ENCODE data around the gene MS4A8. TPM values are rescaled to one million over a fixed set of nuclear protein-coding genes. Genes with fewer than 3 reads are reported as not detected.
"Not testable (repeated sequence)": the region's sequence is repeated elsewhere in the genome, so short reads cannot be mapped to it uniquely, and the experiment has no call there.

MS4A8 gene
- total RNA-seq, 1 donor from 2014 or later: not detected

DNA sequence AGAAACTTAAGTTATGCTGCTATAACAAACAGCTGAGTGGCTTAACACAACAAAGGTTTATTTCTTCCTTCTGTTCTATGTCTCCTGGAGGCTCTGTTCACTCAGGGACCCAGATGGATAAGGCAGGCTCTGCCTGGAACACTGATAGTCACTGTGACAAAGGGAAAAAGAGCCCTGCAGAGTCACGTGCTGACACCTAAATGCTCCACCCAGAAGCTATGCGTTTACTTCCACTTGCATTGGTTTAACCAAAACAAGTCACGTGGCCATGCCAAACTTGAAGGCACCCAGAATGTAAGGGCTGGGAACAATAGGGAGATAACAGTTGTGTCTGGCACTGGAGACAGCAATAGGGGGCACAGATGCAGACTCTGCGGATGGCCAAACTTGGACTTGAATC lies 53.9 kb downstream of the MS4A8 start:
- Histone ChIP-seq H3K4me3 (no peak overlapping the region), H3K36me3 (no peaks in the 10 kb centered on the region), H3K27me3 (no peaks in the 10 kb centered on the region), H3K4me1 (no peaks in the 10 kb centered on the region), H3K9me3 (no peaks in the 10 kb centered on the region), H3K27ac (no peak overlapping the region)
- intact Hi-C loops (cut with DNase I): no loop called here
- no peak for TF ChIP-seq CTCF (IDR thresholded peaks at IDR 0.05)
- DNase-seq (ENCODE audit: low spot score in 2 of 2): no peak

DNA sequence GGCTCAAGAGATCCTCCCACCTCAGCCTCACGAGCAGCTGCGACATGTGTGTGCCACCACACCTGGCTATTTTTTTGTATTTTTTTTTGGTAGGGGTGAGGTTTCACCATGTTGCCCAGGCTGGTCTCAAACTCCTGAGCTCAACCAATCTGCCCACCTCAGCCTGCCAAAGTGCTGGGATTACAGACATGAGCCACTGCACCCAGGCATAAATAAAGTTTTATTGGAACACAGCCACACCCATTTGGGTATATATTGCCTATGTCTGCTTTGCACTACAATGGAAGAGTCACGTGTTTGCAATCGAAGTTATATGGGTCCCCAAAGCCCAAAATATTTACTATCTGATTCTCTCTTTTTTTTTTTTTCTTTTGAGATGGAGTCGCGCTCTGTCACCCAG lies 55.5 kb downstream of the MS4A8 start:
- Histone ChIP-seq H3K27me3 (no peaks in the 10 kb centered on the region), H3K4me1 (no peaks in the 10 kb centered on the region), H3K9me3 (no peaks in the 10 kb centered on the region), H3K27ac (no peak overlapping the region), H3K36me3 (no peaks in the 10 kb centered on the region), H3K4me3 (no peak overlapping the region)
- no peak for TF ChIP-seq CTCF (IDR thresholded peaks at IDR 0.05)
- intact Hi-C loops (cut with DNase I): no loop called here
- DNase-seq (ENCODE audit: low spot score in 2 of 2): no peak

GRCh38 chr11:60756307-60757032 lies 57.1 kb downstream of the MS4A8 start, which contains the start of gene MS4A15:
TSS of gene MS4A15 (plus strand) at chr11:60756867. CDS start at chr11:60763734, 6,867 bp downstream.
- DNase-seq (ENCODE audit: low spot score in 2 of 2): no peak
- Histone ChIP-seq H3K27me3 (no peaks in the 10 kb centered on the region), H3K27ac (no peak within 1 kb of the TSS), H3K4me1 (no peaks in the 10 kb centered on the region), H3K36me3 (no peaks in the 10 kb centered on the region), H3K9me3 (no peaks in the 10 kb centered on the region), H3K4me3 (no peak within 1 kb of the TSS)
- TF ChIP-seq CTCF (IDR thresholded peaks at IDR 0.05): no peak
- intact Hi-C loops (cut with DNase I): no loop called here

GRCh38 chr11:60757231-60757800 lies 57.9 kb downstream of the MS4A8 start:
- H3K4me1 ChIP-seq: no peaks in the 10 kb centered on the region
- H3K27me3 ChIP-seq: no peaks in the 10 kb centered on the region
- H3K4me3 ChIP-seq: no peak overlapping the region
- no peak for TF ChIP-seq CTCF (IDR thresholded peaks at IDR 0.05)
- no peaks in the 10 kb centered on the region for H3K36me3 ChIP-seq
- H3K27ac ChIP-seq: no peak overlapping the region
- DNase-seq (ENCODE audit: low spot score in 2 of 2): no peak
- H3K9me3 ChIP-seq: no peaks in the 10 kb centered on the region
- intact Hi-C loops (cut with DNase I): no loop called here

DNA sequence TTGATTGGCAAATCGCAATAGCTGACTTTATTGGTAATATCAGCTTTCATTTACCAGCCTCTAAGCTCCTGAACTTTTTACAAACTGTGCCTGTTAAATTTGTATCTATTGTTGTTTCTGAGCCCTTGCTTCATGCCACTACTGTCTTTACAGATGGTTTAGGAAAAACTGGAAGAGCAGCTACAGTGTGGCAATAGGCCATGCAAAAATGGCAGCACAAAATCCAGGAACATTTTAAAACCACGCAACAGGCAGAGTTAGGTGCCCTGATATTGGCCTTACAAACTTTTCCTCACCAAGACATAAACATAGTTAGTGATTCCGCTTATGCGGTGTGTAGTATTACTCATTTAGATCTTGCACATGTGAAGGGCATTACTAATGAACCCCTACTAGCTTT lies 59.3 kb downstream of the MS4A8 start:
- H3K4me3 ChIP-seq; intact Hi-C loops (cut with DNase I); H3K36me3 ChIP-seq; H3K4me1 ChIP-seq; H3K27me3 ChIP-seq; DNase-seq (ENCODE audit: low spot score in 2 of 2); H3K9me3 ChIP-seq; H3K27ac ChIP-seq: not testable (repeated sequence)

- intact Hi-C loops (cut with DNase I); H3K27me3 ChIP-seq; H3K36me3 ChIP-seq; H3K27ac ChIP-seq; H3K9me3 ChIP-seq; H3K4me1 ChIP-seq; DNase-seq (ENCODE audit: low spot score in 2 of 2); H3K4me3 ChIP-seq: not testable (repeated sequence)
These were observed 60.2 kb downstream of the MS4A8 start for GRCh38 chr11:60759438-60760225.

Data from ascending aorta (tissue), 2 donors.